Measurements from ENCODE around the gene CES4A.

DNA sequence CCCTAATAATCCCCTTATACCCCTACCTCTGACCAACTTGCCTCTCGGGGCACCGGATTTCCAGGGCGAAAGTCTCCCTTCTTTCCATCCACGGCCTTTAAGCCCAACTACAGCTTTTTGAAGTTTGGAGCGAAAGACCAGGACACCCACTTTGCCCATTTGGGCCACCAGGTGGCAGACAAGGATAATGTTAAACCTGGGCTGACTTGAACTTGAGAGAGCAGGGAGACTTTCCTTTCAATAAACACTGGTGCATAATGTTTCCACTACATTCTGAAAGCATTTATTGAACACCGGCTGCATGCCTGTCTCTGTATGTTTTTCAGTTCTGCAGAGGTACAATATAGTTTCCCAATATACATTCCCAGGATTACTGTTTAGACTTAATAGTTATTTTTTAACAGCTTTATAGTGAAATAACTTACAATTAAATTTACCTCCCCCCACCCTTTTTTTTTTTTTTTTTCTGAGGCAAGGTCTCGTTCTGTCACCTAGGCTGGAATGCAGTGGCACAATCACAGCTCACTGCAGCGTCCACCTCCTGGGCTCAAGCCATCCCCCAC lies 34.2 kb upstream of the CES4A start:
- TF ChIP-seq, protein P1, sequence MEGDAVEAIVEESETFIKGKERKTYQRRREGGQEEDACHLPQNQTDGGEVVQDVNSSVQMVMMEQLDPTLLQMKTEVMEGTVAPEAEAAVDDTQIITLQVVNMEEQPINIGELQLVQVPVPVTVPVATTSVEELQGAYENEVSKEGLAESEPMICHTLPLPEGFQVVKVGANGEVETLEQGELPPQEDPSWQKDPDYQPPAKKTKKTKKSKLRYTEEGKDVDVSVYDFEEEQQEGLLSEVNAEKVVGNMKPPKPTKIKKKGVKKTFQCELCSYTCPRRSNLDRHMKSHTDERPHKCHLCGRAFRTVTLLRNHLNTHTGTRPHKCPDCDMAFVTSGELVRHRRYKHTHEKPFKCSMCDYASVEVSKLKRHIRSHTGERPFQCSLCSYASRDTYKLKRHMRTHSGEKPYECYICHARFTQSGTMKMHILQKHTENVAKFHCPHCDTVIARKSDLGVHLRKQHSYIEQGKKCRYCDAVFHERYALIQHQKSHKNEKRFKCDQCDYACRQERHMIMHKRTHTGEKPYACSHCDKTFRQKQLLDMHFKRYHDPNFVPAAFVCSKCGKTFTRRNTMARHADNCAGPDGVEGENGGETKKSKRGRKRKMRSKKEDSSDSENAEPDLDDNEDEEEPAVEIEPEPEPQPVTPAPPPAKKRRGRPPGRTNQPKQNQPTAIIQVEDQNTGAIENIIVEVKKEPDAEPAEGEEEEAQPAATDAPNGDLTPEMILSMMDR (IDR thresholded peaks at IDR 0.05), result peak; percentile 84 to 90 (median 86)
- no peak for TF ChIP-seq POLR2A (IDR thresholded peaks at IDR 0.05)
